Spleen (tissue), 11 donors: Measurements from ENCODE around the gene RNF141. TPM values are rescaled to one million over a fixed set of nuclear protein-coding genes. Genes with fewer than 3 reads are reported as not detected.

ENCODE experiments used
- DNase-seq: peaks from one replicate; pipeline ENCODE4 v3.0.0-alpha.2; 2020
- H3K27ac ChIP-seq, 8 donors: fragments of 200-600 bp; sonication (generic) in 7 of 8; 1 replicate in 4 of 8; 2 replicates in 4 of 8; pipeline versions ENCODE4 v1.5.0 to v1.8.0; 2016 to 2021; ENCODE audit warnings: inconsistent platforms in 4 of 8, mild to moderate bottlenecking in 4 of 8, moderate library complexity in 1 of 8
- H3K27me3 ChIP-seq, 7 donors: fragments of 200-600 bp; sonication (generic) in 6 of 7; replicated peaks in 1 of 7; 1 replicate in 4 of 7; 2 replicates in 3 of 7; pipeline versions ENCODE4 v1.5.0 to v1.8.0; 2016 to 2021; ENCODE audit warnings: inconsistent platforms in 3 of 7, mild to moderate bottlenecking in 1 of 7
- H3K36me3 ChIP-seq, 6 donors: fragments of 200-600 bp; sonication (generic) in 5 of 6; 1 replicate in 4 of 6; 2 replicates in 2 of 6; pipeline versions ENCODE4 v1.5.0 to v1.8.0; 2016 to 2021; ENCODE audit warnings: inconsistent platforms in 2 of 6
- H3K4me1 ChIP-seq, 6 donors: fragments of 200-600 bp; sonication (generic) in 5 of 6; 1 replicate in 3 of 6; 2 replicates in 3 of 6; pipeline versions ENCODE4 v1.5.0 to v1.8.0; 2016 to 2021; ENCODE audit warnings: inconsistent platforms in 3 of 6
- H3K4me3 ChIP-seq, 8 donors: fragments of 200-600 bp; sonication (generic) in 7 of 8; 1 replicate in 4 of 8; 2 replicates in 4 of 8; pipeline versions ENCODE4 v1.5.0 to v1.8.0; 2016 to 2021; ENCODE audit warnings: inconsistent platforms in 4 of 8, mild to moderate bottlenecking in 4 of 8, moderate library complexity in 2 of 8
- H3K9me3 ChIP-seq, 8 donors: fragments of 200-600 bp; sonication (generic) in 7 of 8; 1 replicate in 4 of 8; 2 replicates in 4 of 8; pipeline versions ENCODE4 v1.5.0 to v1.8.0; 2016 to 2021; ENCODE audit warnings: inconsistent platforms in 4 of 8
- POLR2A ChIP-seq, 3 donors: fragments of 450-650 bp; IDR thresholded peaks; one replicate each; pipeline ENCODE4 v1.5.1; 2017; ENCODE audit warnings: antibody characterized with exemption in 3 of 3, mild to moderate bottlenecking in 1 of 3
- POLR2AphosphoS5 ChIP-seq, 3 donors: sonication (generic); formaldehyde crosslinking; IDR thresholded peaks; one replicate each; pipeline ENCODE4 v1.5.1; 2017; ENCODE audit warnings: antibody characterized with exemption in 3 of 3
- WGBS, 5 donors: extraction: QIAGEN DNeasy Blood & Tissue Kit in 3 of 5; methylation state at CpG; one replicate each; pipeline versions ENCODE4 v1.1.5 to v1.1.7; 2013 to 2018; 5-methylcytosine and 5-hydroxymethylcytosine counted together
- intact Hi-C: fragments of 100-400 bp; cut with DNase I; formaldehyde crosslinking; loops from one replicate; pipeline ENCODE4 v1.15.0; 2023; ENCODE audit warnings: low total_unique reads
- polyA plus RNA-seq, 3 donors: library from polyadenylated mRNA; stranded (reverse); fragments of 200-250 nt; gene quantifications; one replicate each; pipeline ENCODE4 v1.2.1, GENCODE V29; 2013
- total RNA-seq, 7 donors: library from RNA; depleted of rRNA in 3 of 7; stranded (reverse); fragments of >200 nt in 3 of 7; fragmentation: NEBNext Ultra II Directional in 4 of 7; extraction: Animal tissue kit (Norgen Biotek cat#: 25700) in 4 of 7; gene quantifications; one replicate each; pipeline versions ENCODE4 v1.1.0 to v1.2.1, GENCODE V29; 2016 to 2021
- TF ChIP-seq, protein P1 (sequence below), 11 experiments: fragments of 200-600 bp in 7 of 11; fragments of 450-650 bp in 4 of 11; sonication (generic) in 4 of 11; IDR thresholded peaks in 8 of 11; conservative IDR thresholded peaks in 3 of 11; 1 replicate in 7 of 11; 2 replicates in 4 of 11; pipeline versions ENCODE4 v1.4.0 to v1.8.0; 2016 to 2021; ENCODE audit warnings: antibody characterized with exemption in 11 of 11, inconsistent platforms in 4 of 11, mild to moderate bottlenecking in 1 of 11
- donor health status: healthy with polysubstance abuse.
- donor health status: DM: no; HTN: no; CAD: no; lungs with moderate emphysema.
- donor health status: DM: no; HTN: no; CAD: no.
- donor health status: Bipolar disorder and iron deficiency.
- donor health status: healthy.
- donor health status: DM: no; HTN: no; CAD: no.
- donor health status: DM: yes; HTN: yes; CAD: no.

The RNF141 gene
- total and polyA plus RNA-seq, 10 donors, result 13.3 to 86.2 (median 48.8) TPM

DNA sequence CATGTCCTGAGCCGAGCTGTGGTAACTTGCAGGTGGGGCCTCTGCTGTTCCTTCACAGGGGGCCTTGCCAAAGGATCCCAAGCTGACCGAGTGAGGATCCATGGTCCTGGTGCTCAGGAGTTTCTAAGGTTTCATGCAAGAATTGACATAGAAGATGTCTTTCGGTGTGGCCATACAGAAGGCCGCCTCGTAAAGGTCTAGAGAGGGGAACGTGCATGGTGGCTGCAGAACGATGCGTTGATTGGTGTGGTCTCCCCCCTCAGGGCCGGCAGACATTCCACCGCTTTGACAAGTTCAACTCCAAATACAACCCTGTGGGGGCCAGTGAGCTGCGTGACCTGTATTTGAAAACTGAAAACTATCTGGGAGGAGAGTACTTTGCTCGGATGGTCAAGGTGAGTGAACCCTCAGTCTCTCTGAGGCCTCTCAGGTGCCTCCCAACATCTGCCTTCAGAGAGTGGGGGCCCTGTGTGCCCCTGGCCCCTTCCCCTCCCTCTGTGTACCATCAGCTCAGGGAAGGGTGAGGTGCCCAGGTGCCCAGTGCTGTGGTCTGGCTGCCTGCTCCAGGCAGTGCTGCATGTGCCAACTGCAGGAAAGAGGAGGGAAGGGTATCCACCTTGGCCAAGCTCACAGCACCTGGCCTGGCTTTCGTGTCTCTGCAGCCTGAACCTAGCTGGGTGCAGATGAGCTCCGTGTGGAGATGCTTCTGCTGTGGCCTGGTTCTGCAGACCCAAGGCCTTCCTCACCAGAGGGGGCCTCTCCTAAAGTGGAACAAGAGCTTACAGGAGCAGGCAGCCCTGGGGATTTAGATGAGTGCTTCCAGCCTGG, 46.1 kb downstream of the RNF141 start:
- no peak for DNase-seq
- no peak overlapping the region for H3K4me3 ChIP-seq
- intact Hi-C loops, result no loop called here
- H3K9me3 ChIP-seq, result no peaks in the 10 kb centered on the region
- peak overlapping the region in 1 of 8 donors; percentile 2 for H3K27ac ChIP-seq
- H3K36me3 ChIP-seq, result peaks cover 2 to 100% (median 66%) of the 10 kb centered on the region in 6 donors
- no peaks in the 10 kb centered on the region for H3K27me3 ChIP-seq
- WGBS, 5 donors, result 93 to 97% (median 95%) methylated on average over 14 of the region's 14 CpGs
- TF ChIP-seq POLR2AphosphoS5 (IDR thresholded peaks at IDR 0.05) (peak in 1 of 3 donors; percentile 25), POLR2A (IDR thresholded peaks at IDR 0.05) (no peak)
- H3K4me1 ChIP-seq, result peaks cover 3 to 21% (median 15%) of the 10 kb centered on the region in 6 donors

DNA sequence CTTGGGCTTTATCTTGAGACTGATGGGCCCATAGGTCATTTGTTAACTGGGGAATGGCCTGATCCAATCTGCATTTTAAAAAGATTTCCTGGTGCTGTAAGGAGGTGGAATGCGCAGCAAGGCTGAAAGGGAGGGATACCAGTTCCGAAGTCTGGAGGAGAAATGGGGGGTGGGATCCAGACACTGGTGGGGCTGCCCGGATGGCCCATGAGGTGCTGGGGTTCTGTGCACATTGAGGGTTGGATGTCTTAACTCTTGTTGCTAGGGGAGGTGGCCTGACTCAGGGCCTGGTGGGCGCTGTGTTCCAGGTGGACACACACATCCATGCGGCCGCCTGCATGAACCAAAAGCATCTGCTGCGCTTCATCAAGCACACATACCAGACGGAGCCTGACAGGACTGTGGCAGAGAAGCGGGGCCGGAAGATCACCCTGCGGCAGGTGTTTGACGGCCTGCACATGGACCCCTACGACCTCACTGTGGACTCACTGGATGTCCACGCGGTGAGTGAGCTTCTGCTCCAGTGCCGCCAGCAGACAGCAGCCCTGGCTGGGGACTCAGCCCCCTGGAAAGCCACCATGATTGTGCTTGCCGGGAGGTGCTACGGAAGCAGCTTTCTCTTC, 47.8 kb downstream of the RNF141 start:
- Histone ChIP-seq H3K36me3 (peaks cover 2 to 100% (median 57%) of the 10 kb centered on the region in 6 donors), H3K4me1 (peaks cover 7 to 38% (median 30%) of the 10 kb centered on the region in 6 donors), H3K27me3 (no peaks in the 10 kb centered on the region), H3K27ac (no peak overlapping the region), H3K9me3 (no peaks in the 10 kb centered on the region), H3K4me3 (no peak overlapping the region)
- no peak for DNase-seq
- TF ChIP-seq POLR2AphosphoS5 (IDR thresholded peaks at IDR 0.05), result no peak
- no peak for TF ChIP-seq POLR2A (IDR thresholded peaks at IDR 0.05)
- TF ChIP-seq, protein P1, sequence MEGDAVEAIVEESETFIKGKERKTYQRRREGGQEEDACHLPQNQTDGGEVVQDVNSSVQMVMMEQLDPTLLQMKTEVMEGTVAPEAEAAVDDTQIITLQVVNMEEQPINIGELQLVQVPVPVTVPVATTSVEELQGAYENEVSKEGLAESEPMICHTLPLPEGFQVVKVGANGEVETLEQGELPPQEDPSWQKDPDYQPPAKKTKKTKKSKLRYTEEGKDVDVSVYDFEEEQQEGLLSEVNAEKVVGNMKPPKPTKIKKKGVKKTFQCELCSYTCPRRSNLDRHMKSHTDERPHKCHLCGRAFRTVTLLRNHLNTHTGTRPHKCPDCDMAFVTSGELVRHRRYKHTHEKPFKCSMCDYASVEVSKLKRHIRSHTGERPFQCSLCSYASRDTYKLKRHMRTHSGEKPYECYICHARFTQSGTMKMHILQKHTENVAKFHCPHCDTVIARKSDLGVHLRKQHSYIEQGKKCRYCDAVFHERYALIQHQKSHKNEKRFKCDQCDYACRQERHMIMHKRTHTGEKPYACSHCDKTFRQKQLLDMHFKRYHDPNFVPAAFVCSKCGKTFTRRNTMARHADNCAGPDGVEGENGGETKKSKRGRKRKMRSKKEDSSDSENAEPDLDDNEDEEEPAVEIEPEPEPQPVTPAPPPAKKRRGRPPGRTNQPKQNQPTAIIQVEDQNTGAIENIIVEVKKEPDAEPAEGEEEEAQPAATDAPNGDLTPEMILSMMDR (IDR thresholded peaks at IDR 0.05 in 8 of 11, conservative IDR thresholded peaks at IDR 0.05 in 3 of 11), result no peak
- intact Hi-C loops, result no loop called here
- 95 to 98% (median 97%) methylated on average over 18 of the region's 18 CpGs for WGBS, 5 donors

DNA sequence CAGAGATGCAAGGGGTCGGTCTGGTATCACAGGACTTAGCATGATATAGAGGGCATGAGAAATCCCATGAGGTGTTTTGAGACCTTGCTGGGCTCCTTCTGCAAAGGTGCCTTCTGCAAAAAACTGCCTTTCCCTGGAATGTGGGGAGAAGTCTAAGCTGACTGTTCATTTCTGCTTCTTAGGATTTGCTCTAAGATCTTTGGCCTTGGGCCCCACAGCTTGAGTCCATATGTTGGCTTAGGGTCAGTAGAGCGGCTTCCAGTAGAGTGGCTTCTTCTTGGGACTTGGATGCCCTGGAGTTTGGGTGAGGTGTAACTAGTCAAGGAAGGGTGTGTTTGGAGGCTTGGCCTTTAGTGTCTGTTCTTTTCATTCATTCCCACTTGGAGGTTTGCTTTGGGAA, 48.9 kb downstream of the RNF141 start:
- no peak for TF ChIP-seq POLR2AphosphoS5 (IDR thresholded peaks at IDR 0.05)
- TF ChIP-seq POLR2A (IDR thresholded peaks at IDR 0.05), result no peak
- TF ChIP-seq, protein P1 (IDR thresholded peaks at IDR 0.05 in 8 of 11, conservative IDR thresholded peaks at IDR 0.05 in 3 of 11), result no peak
- H3K4me3 ChIP-seq, result no peak overlapping the region
- peaks cover 7 to 43% (median 32%) of the 10 kb centered on the region in 6 donors for H3K4me1 ChIP-seq
- no peak for DNase-seq
- no peaks in the 10 kb centered on the region for H3K27me3 ChIP-seq
- no peaks in the 10 kb centered on the region for H3K9me3 ChIP-seq
- peaks cover 2 to 100% (median 55%) of the 10 kb centered on the region in 6 donors for H3K36me3 ChIP-seq
- H3K27ac ChIP-seq, result peak overlapping the region in 1 of 8 donors; percentile 75
- WGBS, 5 donors, result 93 to 100% (median 98%) methylated on average over 2 of the region's 2 CpGs
- intact Hi-C loops, result no loop called here

DNA sequence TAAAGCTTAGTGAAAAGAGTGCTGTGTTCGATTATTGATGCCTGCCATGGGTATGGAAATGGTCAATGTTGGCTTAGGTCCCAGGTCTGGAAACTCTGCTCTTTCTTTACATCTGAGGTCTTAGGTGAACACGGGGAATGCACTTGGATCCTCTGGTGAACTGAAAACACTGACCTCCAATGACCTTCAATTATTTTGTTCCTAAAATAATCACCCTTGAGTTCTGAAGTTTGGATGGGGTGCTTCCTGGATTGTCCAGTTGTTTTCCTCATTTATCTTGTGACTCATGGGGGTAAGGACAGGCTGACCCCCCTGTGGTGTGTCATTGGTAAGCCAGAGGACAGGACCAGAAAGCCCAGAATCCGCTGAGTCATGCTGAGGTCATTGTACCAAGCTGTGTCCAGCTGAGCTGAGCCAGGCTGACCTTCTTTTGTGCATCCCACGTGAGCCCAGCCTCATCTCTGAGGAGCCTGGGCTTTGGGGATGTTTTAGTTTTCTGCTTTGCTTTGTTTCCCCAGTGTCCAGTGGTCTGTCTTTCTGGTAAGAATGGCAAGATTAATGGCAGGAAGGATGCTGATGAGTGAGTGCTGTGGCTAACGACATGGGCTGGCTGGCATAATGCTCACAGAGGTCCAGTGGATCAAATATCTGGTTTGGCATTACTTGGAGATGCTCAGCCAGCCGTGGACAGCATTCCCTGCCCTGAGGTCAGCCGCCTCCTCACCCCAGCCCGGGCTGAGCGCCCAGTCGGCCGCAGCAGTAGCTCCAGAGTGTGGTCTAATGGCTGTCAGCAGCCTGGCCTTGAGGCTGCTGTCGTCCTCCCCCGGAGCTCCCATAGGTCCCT, 50.4 kb downstream of the RNF141 start:
- peak; percentile 76 for DNase-seq
- Histone ChIP-seq H3K27me3 (no peaks in the 10 kb centered on the region), H3K9me3 (no peaks in the 10 kb centered on the region), H3K4me3 (no peak overlapping the region), H3K36me3 (peaks cover 2 to 100% (median 52%) of the 10 kb centered on the region in 6 donors), H3K4me1 (peaks cover 7 to 43% (median 32%) of the 10 kb centered on the region in 6 donors), H3K27ac (peak overlapping the region in 7 of 8 donors; percentile 33 to 86 (median 75))
- TF ChIP-seq, protein P1 (IDR thresholded peaks at IDR 0.05 in 8 of 11, conservative IDR thresholded peaks at IDR 0.05 in 3 of 11), result no peak
- TF ChIP-seq POLR2A (IDR thresholded peaks at IDR 0.05) (no peak), POLR2AphosphoS5 (IDR thresholded peaks at IDR 0.05) (peak; percentile 46 to 59 (median 52))
- 68 to 81% (median 78%) methylated on average over 13 of the region's 13 CpGs for WGBS, 5 donors
- intact Hi-C loops, result no loop called here
